Measurements from ENCODE around the gene CEP164.
"Not testable (repeated sequence)": the region's sequence is repeated elsewhere in the genome, so short reads cannot be mapped to it uniquely, and the experiment has no call there.

The CEP164 gene

DNA sequence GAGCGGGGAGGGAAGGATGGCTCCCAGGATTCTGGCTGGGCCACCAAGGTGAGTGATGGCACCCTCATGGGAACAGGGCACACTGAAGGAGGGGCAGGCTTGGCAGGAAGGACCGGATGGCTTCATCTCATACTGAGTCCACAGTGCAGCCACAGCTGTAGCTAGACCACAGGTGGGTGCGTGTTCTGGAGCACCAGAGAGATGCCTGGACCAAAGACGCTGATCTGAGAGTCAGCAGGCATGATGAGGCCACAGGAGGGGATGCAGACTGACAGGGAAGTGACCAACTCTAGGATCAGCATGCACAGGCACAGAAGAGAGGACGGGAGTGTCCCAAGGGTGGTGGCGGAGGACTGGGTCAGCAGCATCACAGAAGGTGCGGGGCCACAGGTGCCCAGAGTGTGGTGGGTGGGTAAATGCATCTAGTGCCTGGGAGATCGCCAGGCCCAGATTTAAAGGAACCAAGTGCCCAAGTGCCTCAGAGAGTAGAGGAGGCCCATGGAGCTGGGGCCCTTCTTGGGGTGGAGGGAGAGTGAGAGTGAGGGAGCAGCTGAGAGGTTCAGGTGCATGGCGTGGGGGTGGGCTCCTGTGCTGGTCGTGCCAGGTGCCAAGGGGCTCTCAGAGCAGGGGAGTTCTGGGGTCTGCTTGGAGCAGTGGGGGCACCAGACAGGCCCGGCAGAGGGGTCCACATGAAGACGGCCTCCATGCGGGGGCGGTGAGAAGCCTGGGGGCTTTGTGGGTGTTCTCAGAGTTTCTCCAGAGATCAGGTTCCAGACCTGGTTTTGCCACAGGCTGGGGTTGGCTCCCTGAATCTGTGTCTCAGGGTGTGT lies 113.7 kb downstream of the CEP164 start:
- DNase-seq (ENCODE audit: low spot score) = no peak

GRCh38 chr11:117442049-117442868 lies 114.6 kb downstream of the CEP164 start:
- DNase-seq (ENCODE audit: low spot score) = no peak

DNA sequence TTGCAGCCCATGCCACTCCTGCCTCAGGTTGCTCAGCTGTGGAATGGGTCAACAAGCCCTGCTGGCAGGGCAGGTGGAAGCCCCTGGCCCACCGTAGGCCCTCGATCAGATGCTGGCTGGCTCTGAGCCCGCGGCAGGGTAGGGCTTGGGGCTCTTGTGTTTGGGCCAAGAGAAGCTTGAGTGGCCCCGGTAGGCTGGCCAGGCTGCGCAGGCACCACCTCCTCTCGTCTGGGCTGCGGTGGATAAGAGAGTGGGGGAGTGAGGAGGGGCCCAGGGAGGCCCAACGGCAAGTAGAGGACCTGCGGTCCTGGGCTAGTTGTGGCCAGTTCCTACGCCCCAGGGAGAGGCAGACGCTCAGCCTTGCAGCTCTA lies 115.2 kb downstream of the CEP164 start:
- DNase-seq (ENCODE audit: low spot score) = no peak

- DNase-seq (ENCODE audit: low spot score) = peak; percentile 50
Observed at GRCh38 chr11:117443266-117444186, 115.9 kb downstream of the CEP164 start.

GRCh38 chr11:117444256-117444655 lies 116.6 kb downstream of the CEP164 start:
- DNase-seq (ENCODE audit: low spot score) = no peak

DNA sequence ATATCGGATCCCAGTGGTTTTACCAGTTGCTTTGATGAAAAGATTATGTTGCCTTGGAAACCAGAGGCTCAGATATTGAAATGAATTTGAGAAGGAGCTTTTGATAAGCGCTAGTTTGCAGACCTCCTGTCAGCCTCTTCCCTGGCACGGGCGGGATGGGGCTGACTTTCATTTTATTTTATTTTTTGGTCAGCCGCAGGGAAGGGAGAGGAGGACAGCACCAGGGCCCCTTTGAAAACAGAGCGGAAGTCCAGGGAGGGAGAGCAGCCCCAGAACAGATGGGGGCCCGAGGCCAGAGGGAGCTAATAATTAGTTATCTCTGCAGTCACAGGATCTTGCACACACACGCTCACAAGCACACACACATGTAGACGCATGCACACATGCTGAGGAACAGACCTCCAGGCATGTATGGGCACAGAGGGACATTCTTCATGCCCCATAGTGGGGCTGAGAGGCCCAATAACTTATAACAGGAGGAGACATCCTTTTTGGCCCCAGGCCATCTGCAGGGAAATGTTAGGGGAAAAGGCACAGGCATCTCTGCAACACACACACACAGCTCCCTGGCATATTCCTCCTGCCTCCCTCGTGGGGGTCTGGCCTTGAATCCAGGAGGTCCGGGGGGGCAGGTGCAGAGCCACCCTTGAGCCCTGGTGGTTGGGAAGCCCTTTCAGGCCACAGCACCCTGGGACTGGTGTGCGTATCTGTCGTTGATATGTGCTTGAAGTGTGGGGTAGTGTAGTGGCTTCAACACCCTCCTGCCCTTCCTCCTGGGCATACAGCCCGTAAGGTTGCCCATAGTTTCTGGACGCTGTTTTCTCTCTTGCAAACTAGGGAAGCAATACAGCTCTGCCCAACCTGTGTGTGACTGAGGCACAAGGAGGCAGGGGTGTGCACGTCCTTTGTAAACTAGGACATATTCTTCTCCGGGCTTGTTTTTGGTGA lies 117.3 kb downstream of the CEP164 start:
- no peak for DNase-seq (ENCODE audit: low spot score)

- DNase-seq (ENCODE audit: low spot score) = no peak
Observed at GRCh38 chr11:117449111-117449693, 121.5 kb downstream of the CEP164 start.

- DNase-seq (ENCODE audit: low spot score) = no peak
Observed at GRCh38 chr11:117453886-117454563, 126.4 kb downstream of the CEP164 start.

GRCh38 chr11:117454564-117454917 lies 126.9 kb downstream of the CEP164 start:
- DNase-seq (ENCODE audit: low spot score) = no peak

DNA sequence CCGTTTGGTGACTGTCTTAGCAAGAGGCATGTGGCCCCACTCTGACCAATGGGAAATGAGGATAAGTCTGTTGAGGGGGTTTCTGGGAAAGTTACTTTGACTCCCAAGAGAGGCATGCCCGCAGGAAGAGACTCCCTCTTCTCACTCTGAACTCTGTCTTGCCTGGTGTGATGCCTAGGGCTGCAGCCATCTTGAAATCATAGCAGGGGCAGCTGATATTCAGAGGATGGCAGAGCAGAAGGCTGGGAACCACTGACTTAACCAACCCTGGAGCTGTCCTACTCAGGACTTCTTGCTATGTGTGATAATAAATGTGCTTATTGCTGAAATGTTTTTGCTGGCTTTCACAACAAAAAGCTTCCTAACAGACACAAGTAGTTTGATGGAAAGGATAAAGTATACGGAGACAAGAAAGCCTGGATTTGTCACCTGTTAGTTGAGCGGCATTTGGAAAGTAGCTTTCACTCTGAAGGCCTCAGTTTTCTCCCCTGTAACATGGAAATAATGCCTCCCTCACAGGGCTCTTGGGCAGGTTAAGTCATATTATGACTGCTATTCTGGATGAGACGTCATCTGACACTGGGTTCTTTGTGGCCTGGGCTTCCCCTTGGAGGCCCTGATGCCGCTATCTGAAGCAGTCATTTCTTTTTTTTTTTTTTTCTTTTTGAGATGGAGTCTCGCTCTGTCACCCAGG lies 128.5 kb downstream of the CEP164 start:
- DNase-seq (ENCODE audit: low spot score) = no peak

GRCh38 chr11:117456721-117457029 lies 129.0 kb downstream of the CEP164 start:
- DNase-seq (ENCODE audit: low spot score) = not testable (repeated sequence)

- no peak for DNase-seq (ENCODE audit: low spot score)
Observed at GRCh38 chr11:117457031-117457785, 129.6 kb downstream of the CEP164 start.

DNA sequence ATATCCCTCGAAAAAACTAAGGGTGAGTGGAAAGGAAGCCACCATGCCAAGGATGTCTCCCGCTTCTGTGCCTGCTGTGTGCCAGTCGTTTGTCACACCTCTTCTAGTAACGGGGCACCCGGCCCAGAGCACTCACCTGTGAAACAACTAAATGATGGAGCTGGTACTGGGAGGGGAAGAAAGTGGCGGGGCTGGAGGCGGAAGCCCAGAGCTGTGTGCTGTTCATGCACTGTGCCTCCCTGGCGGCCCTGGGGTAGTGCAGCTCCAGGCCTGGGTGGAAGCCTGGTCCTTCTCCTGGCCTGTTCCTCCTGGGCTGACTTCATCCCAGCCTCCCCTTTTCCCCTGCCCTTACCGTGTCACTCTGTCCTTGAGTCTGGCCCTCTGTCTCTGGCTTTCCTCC lies 130.2 kb downstream of the CEP164 start:
- no peak for DNase-seq (ENCODE audit: low spot score)

- no peak for DNase-seq (ENCODE audit: low spot score)
Observed at GRCh38 chr11:117458275-117459122, 130.8 kb downstream of the CEP164 start.

DNA sequence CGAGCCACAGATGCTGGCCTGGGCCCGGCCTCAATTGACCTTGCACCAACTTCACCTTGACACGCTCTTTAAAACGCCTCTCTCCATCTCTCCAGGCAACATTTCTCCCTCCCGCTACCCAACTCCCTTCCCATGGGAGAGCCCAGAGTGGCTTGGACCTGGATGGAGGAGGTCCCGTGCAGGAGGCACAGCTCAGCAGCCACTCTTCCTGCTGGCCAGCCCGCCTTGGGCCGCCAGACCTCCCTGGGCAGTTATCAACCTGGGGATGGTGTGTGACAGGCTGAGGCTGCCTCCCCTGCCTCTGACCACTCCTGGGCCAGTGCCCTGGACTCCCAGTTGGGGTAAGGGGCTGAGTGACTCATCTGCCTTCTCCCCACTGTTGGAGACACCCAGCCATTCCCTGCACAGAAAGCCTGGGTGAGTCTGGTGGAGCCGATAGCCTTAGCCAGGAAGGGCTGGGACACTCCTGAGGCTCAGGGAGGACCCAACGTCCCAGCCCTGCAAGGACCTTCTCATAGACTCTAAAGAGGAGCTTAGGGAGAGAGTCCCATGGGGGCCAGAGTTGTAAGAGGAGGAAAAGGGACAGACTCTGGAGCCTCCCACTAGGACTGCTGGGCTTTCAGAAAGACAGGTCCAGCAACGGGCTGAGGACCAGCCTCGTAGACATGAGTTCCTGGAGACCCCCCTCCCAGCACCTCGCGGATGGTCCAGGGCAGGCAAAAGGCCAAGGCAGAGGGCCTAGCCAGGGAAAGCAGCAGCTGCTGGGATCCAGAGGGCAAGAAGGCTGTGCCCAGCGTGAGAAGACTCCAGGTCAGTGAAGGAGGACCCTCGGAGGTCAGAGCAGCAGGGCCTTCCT lies 131.7 kb downstream of the CEP164 start:
- DNase-seq (ENCODE audit: low spot score) = no peak

DNA sequence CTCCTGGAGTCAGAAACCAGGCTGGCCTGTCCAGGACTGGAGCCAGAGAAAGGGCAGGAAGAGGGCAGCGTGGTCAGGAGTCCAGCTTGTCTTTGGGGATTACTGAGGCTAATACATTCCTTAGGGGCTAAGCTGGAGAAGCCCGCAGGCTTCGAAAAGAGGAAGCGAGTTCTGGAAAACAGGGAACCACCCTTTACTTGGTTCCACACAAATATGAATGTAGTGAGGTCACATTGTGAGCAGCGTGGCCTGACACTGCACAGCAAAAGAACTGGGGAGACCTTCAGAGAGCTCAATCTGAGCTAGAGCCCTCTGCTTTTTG lies 132.3 kb downstream of the CEP164 start:
- no peak for DNase-seq (ENCODE audit: low spot score)

All from putamen (tissue), 1 donor.